HCT116 (cell line): Measurements from ENCODE around the gene GPAM.

ENCODE experiments used
- CTCF ChIP-seq, 3 experiments: fragments of 200-600 bp in 1 of 3; sonication (generic) in 1 of 3; IDR thresholded peaks in 2 of 3; conservative IDR thresholded peaks in 1 of 3; 2 replicates each; pipeline ENCODE4 v1.5.1; 2012 to 2017; ENCODE audit warnings: low read depth in 2 of 3, low read length in 2 of 3, antibody characterized with exemption in 1 of 3, borderline replicate concordance in 1 of 3, control low read depth in 1 of 3, mild to moderate bottlenecking in 1 of 3, mixed read lengths in 1 of 3, mixed run types in 1 of 3, moderate library complexity in 1 of 3; ENCODE audit not compliant: insufficient read depth in 1 of 3
- EGR1 ChIP-seq: IDR thresholded peaks from 2 replicates; pipeline ENCODE4 v1.6.1; 2012; ENCODE audit warnings: low read depth
- EZH2 ChIP-seq: fragments of 200-600 bp; sonication (generic); IDR thresholded peaks from 2 replicates; pipeline ENCODE4 v1.6.1; 2017; ENCODE audit warnings: antibody characterized with exemption, mixed run types
- MAX ChIP-seq: IDR thresholded peaks from 2 replicates; pipeline ENCODE4 v1.6.1; 2012
- POLR2A ChIP-seq: IDR thresholded peaks from 2 replicates; pipeline ENCODE4 v1.7.0; 2011; ENCODE audit warnings: borderline replicate concordance; ENCODE audit not compliant: insufficient read depth, insufficient read length; ENCODE audit errors: extremely low read depth
- POLR2AphosphoS5 ChIP-seq: IDR thresholded peaks from 2 replicates; pipeline ENCODE4 v1.6.1; 2011; ENCODE audit warnings: mild to moderate bottlenecking, low read depth, low read length, moderate library complexity
- REST ChIP-seq: IDR thresholded peaks from 2 replicates; pipeline ENCODE4 v1.6.1; 2012; ENCODE audit warnings: low read depth
- SIN3A ChIP-seq: IDR thresholded peaks from 2 replicates; pipeline ENCODE4 v1.6.1; 2012; ENCODE audit warnings: low read depth
- TCF7L2 ChIP-seq: IDR thresholded peaks from 2 replicates; pipeline ENCODE4 v1.7.0; 2011; ENCODE audit warnings: borderline replicate concordance, inconsistent platforms; ENCODE audit not compliant: insufficient read depth, insufficient read length; ENCODE audit errors: extremely low read depth
- ZFX ChIP-seq: fragments of 450-650 bp; IDR thresholded peaks from 2 replicates; pipeline ENCODE4 v1.6.1; 2017

GRCh38 chr10:112189465-112189864, 5.9 kb upstream of the GPAM start:
- TF ChIP-seq REST (no peak), CTCF (IDR thresholded peaks at IDR 0.05 in 2 of 3, conservative IDR thresholded peaks at IDR 0.05 in 1 of 3; ENCODE audit: borderline replicate concordance in 1 of 3, insufficient read depth in 1 of 3, low read depth in 2 of 3, low read length in 2 of 3) (no peak), POLR2A (no peak), ZFX (no peak), EZH2 (no peak), MAX (no peak), EGR1 (no peak), POLR2AphosphoS5 (no peak), SIN3A (no peak), TCF7L2 (no peak)
